Central memory CD8-positive, alpha-beta T cell (primary cell): ENCODE results near the gene CROCC2.

Experiments
- ATAC-seq: fragments of 150-1000 bp; cut with Tn5 transposase; replicated peaks from 2 replicates; pipeline ENCODE4 v1.10.0; 2022; ENCODE audit warnings: mild to moderate bottlenecking, moderate FRiP score, moderate number of reproducible peaks; ENCODE audit not compliant: poor library complexity, severe bottlenecking; ENCODE audit errors: extremely low read depth
- DNase-seq, 2 donors: peaks; one replicate each; pipeline ENCODE4 v3.0.0; 2021; ENCODE audit warnings: low spot score in 2 of 2
- H3K27ac Mint-ChIP-seq: one replicate; pipeline ENCODE4 v1.8.0; 2022; ENCODE audit warnings: low read depth, mild to moderate bottlenecking, moderate library complexity, mixed read lengths
- H3K27me3 Mint-ChIP-seq: one replicate; pipeline ENCODE4 v1.8.0; 2022; ENCODE audit warnings: mixed read lengths
- H3K36me3 Mint-ChIP-seq: one replicate; pipeline ENCODE4 v1.8.0; 2022; ENCODE audit warnings: mild to moderate bottlenecking, moderate library complexity, mixed read lengths; ENCODE audit not compliant: insufficient read depth
- H3K4me1 Mint-ChIP-seq: one replicate; pipeline ENCODE4 v1.8.0; 2022; ENCODE audit warnings: mixed read lengths
- H3K4me3 Mint-ChIP-seq: one replicate; pipeline ENCODE4 v1.8.0; 2022; ENCODE audit warnings: mild to moderate bottlenecking, moderate library complexity, mixed read lengths
- H3K9me3 Mint-ChIP-seq: one replicate; pipeline ENCODE4 v1.8.0; 2022; ENCODE audit warnings: mixed read lengths

The CROCC2 gene

DNA sequence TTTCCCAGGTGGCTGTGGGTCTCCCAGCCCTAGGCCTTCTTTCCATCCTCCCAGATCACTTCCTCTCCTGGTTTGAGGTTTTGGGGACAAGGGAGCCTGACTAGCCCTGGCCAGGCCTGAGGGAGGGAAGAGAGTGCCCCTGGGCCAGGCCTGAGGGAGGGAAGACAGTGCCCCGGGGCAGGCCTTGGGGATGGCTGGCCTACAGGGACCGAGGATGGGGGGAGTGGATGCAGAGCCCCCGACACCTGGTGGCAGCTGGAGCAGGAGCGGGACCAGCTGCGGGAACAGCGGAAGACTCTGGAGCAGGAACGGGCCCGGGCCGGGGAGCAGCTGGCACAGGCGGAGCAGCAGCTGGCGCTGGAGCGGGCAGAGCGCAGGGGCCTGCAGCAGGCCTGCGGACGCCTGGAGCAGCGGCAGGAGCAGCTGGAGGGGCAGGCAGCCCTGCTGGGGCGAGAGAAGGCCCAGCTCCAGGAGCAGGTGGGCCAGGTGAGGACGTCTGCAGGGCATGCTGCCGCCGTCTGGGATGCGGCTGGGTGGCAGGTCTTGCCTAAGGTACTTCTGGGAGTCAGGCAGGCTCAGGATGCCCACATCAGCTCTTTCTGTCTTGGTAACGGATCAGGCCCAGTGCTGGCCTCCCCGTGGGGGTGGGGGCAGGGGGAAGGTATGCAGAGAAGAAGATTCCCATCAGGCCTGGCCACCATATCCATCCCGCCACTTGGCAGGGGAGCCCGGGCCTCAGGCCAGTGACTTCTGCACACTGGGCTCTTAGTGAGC is 29.2 kb downstream of the CROCC2 start:
- DNase-seq (no peak), ATAC-seq (no peak)
- H3K4me1 Mint-ChIP-seq = no peaks in the 10 kb centered on the region
- peaks cover 19% of the 10 kb centered on the region for H3K27me3 Mint-ChIP-seq
- no peak overlapping the region for H3K4me3 Mint-ChIP-seq
- H3K36me3 Mint-ChIP-seq = no peaks in the 10 kb centered on the region
- H3K27ac Mint-ChIP-seq = no peak overlapping the region
- H3K9me3 Mint-ChIP-seq = peaks cover 7% of the 10 kb centered on the region

DNA sequence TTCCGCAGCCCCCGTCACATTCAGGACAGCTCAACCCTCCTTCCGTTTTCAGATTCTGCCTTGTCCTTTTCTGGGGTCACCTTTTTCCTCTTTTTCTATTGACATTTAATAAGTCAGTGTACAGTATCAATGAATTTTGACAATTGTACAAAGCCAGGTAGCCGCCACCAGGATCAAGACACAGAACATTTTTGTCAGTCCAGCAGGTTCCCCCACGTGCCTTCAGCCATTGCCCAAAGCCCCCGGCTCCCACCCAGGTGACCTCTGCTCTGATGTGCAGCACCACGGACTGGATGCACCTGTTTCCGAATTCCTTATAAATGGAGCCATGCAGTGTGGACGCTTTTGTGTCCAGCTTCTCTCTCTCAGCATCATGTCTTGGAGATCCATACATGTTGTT is 30.0 kb downstream of the CROCC2 start:
- H3K27ac Mint-ChIP-seq = no peak overlapping the region

DNA sequence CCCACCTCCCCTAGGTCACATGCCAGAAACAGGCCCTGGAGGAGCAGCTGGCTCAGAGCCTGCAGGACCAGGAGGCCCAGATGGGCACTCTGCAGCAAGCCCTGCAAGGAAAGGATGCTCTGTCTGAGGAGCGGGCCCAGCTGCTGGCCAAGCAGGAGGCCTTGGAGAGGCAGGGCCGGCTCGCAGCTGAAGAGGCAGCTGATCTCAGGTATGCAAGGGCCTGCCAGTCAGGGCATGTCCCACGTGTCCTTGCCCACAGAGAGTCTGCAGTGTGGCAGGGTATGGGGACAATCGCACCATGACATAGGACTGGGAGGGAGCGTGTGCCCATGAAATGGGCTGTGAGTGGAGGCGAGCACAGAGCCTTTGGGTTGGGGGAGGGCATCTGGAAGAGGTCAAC is 39.9 kb downstream of the CROCC2 start:
- no peak for DNase-seq
- Mint-ChIP-seq H3K4me3 (no peak overlapping the region), H3K36me3 (no peaks in the 10 kb centered on the region), H3K9me3 (no peaks in the 10 kb centered on the region), H3K27me3 (peaks cover 11% of the 10 kb centered on the region), H3K4me1 (no peaks in the 10 kb centered on the region), H3K27ac (no peak overlapping the region)
- ATAC-seq = no peak

More for the DNA sequence above, 30.0 kb downstream of the CROCC2 start:
- ATAC-seq = no peak
- peaks cover 27% of the 10 kb centered on the region for H3K27me3 Mint-ChIP-seq
- no peak for DNase-seq
- no peak overlapping the region for H3K4me3 Mint-ChIP-seq
- H3K4me1 Mint-ChIP-seq = no peaks in the 10 kb centered on the region
- H3K9me3 Mint-ChIP-seq = peaks cover 7% of the 10 kb centered on the region
- no peaks in the 10 kb centered on the region for H3K36me3 Mint-ChIP-seq

DNA sequence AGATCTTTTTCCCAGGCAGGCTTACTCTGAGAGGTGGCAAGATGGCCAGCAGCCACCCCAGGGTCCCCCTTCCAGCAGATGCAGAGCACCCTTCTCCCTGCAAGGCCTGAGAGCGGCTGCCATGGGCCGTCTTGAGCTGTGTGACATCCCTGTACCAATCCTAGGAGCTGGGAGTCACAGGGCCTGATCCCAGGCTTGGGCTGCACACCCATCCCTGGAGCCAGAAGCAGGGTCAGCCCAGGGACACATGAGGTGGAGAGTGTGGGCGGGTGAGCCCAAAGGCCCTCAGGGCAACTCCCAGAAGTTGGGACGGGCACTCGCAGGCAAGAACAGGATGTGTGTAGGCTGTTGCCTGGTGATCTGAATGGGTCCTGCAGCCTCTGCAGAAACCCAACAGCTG is 40.5 kb downstream of the CROCC2 start:
- H3K27me3 Mint-ChIP-seq = peaks cover 8% of the 10 kb centered on the region
- no peaks in the 10 kb centered on the region for H3K9me3 Mint-ChIP-seq
- no peaks in the 10 kb centered on the region for H3K36me3 Mint-ChIP-seq
- no peaks in the 10 kb centered on the region for H3K4me1 Mint-ChIP-seq
- no peak overlapping the region for H3K4me3 Mint-ChIP-seq
- no peak for ATAC-seq
- H3K27ac Mint-ChIP-seq = no peak overlapping the region
- DNase-seq = no peak

DNA sequence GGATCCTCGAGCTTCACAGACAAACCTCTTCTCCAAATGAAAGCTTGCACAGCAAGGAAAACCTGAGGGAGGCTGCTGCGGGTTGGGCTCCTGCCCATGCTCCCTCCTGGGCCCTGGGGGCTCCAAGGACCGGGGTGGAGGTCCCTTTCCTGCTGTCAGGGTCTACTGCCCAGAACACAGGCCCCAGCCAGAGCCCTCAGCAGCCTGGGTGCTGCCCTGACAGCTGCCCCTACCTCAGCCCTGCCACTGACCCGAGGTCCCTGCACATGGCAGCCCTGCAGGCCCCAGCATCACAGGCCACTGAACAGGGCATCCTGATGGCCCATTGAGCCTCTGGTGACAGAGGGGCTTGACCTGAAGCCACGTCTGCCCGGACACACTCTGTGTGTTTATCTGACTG is 41.0 kb downstream of the CROCC2 start:
- Mint-ChIP-seq H3K9me3 (no peaks in the 10 kb centered on the region), H3K4me1 (no peaks in the 10 kb centered on the region), H3K27ac (no peak overlapping the region), H3K27me3 (peaks cover 8% of the 10 kb centered on the region), H3K36me3 (no peaks in the 10 kb centered on the region), H3K4me3 (no peak overlapping the region)
- ATAC-seq (no peak), DNase-seq (no peak)

DNA sequence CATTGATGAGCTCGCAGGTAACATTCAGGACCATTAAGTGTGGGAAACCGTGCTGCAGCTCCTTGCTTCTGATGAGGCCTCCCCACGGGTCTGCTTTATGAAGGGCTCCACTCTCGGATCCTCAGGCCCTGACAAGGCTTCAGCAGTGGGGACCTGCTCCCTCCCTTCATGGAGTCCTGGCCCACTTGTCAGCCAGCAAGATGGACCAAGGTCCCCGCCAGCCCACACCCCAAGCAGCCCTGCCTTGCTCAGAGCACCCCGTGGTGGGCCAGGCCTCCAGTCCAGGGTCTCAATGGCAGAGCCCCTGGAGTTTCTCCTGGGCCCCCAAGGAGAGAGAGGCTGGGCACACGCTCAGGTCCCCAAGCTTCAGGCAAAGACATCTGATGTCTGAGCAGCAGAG is 41.5 kb downstream of the CROCC2 start:
- ATAC-seq (no peak), DNase-seq (no peak)
- Mint-ChIP-seq H3K27me3 (peaks cover 8% of the 10 kb centered on the region), H3K4me1 (no peaks in the 10 kb centered on the region), H3K27ac (no peak overlapping the region), H3K9me3 (no peaks in the 10 kb centered on the region), H3K4me3 (no peak overlapping the region), H3K36me3 (no peaks in the 10 kb centered on the region)

DNA sequence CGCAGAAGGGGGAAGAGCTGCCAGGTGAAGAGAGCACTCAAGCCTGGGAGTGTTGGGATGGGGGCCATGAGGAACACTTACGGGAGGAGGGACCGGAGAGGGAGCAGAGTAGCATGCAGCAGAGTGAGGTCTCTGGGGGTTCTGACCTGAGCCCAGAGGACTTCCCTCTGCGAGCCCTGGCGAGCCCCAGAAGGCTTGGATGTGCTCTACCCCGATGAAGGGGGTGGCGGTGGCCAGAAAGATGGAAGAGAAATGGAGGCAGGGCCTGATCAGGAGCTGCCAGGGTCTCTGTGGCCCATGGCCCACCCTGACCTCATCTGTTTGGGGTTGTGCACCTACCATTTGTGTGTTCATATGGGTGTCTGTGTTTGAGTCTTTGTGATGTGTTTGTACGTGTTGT is 42.0 kb downstream of the CROCC2 start:
- Mint-ChIP-seq H3K27me3 (peaks cover 8% of the 10 kb centered on the region), H3K36me3 (no peaks in the 10 kb centered on the region), H3K9me3 (no peaks in the 10 kb centered on the region), H3K27ac (no peak overlapping the region), H3K4me3 (no peak overlapping the region), H3K4me1 (no peaks in the 10 kb centered on the region)
- ATAC-seq (no peak), DNase-seq (no peak)

DNA sequence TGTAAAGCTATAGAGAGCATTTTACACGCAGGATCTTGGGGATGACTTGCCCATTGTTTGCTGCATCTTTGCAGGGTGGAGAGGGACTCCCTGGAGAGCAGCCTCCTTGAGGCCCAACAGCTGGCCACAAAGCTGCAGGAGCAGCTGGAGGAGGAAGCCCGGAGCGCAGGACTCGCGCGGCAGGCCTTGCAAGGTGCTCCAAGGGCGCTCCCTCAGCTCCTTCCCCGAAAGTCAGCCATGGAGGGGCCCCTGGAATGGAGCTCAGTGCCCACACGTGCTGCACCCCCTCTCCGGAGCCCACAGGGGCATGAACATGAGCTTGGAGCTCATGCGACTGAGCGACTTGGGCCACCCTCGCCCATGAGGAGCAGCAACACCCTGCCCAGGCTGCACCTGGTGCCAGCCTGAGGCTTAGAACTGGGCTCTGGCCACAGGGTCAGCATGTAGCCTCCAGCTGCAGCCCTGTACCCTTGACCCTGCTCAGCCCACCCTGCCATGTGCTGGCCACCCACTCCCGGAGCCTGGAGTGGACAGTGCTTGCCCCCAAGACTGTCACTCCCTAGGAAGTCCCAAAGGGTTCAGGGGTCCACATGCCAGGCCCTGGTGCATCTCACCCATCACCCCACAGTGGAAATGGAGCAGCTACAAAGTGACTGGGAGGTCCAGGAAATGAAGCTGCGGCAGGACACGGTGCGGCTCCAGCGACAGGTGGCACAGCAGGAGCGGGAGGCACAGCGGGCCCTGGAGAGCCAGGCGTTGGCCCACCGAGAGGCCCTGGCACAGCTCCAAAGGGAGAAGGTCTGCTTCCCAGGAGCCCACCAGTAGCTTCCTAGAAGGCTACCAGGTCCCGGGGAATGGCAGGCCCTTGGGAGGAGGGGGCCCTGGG is 43.0 kb downstream of the CROCC2 start:
- no peak overlapping the region for H3K27ac Mint-ChIP-seq
- ATAC-seq = no peak

DNA sequence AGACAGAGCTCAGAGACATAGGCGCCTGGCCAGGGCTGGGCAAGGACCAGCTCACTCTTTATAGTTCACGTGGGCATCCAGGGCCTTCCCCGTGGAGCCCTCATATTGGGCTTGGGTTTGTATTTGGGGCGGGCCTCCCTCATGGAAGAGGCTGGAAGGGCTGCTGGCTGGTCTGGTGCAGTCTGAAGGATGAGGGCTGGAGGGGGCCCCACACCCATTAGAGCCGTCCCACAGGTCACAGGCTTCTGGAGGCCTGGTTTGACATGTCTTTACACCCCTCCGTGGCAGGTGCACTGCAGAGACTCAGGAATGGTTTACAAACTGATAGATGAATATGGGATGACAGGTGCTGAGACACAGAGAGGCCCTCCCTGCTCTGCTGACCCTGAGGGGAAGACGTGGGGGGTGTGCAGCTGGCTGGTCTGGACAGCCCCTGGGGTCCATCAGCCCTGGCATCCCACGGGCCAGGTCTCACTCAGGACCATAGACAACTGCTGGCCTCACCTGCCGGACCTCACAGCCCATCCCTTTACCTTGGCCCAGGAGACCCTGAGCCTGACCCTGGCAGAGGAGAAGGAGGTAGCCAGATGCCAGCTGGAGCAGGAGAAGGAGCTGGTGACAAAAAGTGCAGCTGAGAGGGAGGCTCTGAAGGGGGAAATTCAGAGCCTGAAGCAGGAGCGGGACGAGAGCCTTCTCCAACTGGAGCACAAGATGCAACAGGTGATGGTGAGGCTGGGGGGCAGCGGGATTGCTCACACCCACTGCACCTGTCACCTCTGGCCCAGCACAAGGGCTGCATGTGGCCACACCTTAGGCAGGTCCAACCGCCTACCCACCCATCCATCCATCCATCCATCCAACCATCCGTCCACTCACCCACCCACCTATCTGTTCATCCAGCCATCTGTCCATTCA is 43.9 kb downstream of the CROCC2 start:
- Mint-ChIP-seq H3K9me3 (no peaks in the 10 kb centered on the region), H3K4me3 (no peak overlapping the region), H3K4me1 (no peaks in the 10 kb centered on the region), H3K36me3 (no peaks in the 10 kb centered on the region), H3K27me3 (peaks cover 8% of the 10 kb centered on the region), H3K27ac (no peak overlapping the region)
- ATAC-seq = no peak
- no peak for DNase-seq

More for the DNA sequence above, 43.0 kb downstream of the CROCC2 start:
- no peaks in the 10 kb centered on the region for H3K4me1 Mint-ChIP-seq
- H3K4me3 Mint-ChIP-seq = no peak overlapping the region
- no peaks in the 10 kb centered on the region for H3K9me3 Mint-ChIP-seq
- H3K27me3 Mint-ChIP-seq = peaks cover 8% of the 10 kb centered on the region
- H3K36me3 Mint-ChIP-seq = no peaks in the 10 kb centered on the region
- no peak for DNase-seq

DNA sequence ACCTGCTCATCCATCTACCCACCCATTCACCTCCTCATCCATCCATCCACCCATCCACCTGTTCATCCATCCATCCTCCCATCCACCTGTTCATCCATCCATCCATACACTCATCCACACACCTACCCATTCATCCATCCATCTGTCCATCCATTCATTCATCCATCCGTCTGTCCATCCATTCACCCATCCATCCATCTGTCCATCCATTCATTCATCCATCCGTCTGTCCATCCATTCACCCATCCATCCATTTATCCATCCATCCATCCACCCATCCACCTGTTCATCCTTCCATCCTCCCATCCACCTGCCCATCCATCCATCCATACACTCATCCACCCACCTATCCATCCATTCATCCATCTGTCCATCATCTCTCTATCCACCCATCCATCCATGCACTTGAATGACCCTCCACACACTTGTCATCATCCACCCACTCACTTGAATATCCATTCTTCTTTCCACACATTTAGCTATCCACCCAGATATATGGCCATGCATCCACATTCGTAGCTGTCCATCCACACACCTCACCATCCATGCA is 45.0 kb downstream of the CROCC2 start:
- H3K27me3 Mint-ChIP-seq = peaks cover 3% of the 10 kb centered on the region
- no peak overlapping the region for H3K4me3 Mint-ChIP-seq
- no peaks in the 10 kb centered on the region for H3K4me1 Mint-ChIP-seq
- no peak overlapping the region for H3K27ac Mint-ChIP-seq
- ATAC-seq = no peak
- H3K9me3 Mint-ChIP-seq = no peaks in the 10 kb centered on the region
- H3K36me3 Mint-ChIP-seq = no peaks in the 10 kb centered on the region
- DNase-seq = no peak

DNA sequence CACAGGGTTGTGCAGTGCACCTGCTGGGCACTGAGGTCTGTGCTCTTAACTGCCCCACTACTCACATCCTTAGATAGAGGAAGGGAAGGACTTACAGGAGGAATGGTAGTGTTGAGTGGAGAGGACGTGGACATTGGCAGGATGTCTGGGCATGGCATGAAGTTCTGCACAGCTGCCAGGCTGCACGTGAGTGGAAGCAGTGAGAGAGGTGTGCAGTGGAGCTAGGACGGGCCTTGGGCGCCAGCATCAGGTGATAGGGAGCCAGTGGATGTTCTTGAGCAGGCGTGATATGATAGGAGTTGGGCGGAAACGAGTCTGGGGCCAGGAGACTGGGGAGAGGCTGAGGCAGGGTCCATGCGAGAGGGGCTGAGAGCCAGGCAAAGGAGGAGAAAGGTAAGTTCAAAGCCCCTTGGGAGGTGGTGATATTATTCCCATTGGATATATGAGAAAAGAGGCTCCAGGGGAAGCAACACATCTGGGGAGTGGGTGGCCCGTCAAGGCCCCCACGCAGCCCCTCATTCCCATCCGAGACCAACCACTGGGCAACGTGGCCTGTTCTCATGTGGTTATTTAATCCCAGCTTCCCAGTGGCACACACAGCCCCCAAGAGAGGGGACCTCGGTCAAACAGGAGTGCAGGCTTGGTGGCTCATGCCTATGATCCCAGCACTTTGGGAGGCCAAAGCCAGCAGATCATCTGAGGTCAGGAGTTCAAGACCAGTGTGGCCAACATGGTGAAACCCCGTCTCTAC is 46.5 kb downstream of the CROCC2 start:
- Mint-ChIP-seq H3K27me3 (no peaks in the 10 kb centered on the region), H3K4me3 (no peak overlapping the region), H3K27ac (no peak overlapping the region), H3K36me3 (no peaks in the 10 kb centered on the region), H3K9me3 (no peaks in the 10 kb centered on the region), H3K4me1 (no peaks in the 10 kb centered on the region)
- DNase-seq = no peak
- ATAC-seq = no peak
